Testis (tissue), 3 donors: Measurements from ENCODE around the gene MAGI2. TPM values are rescaled to one million over a fixed set of nuclear protein-coding genes. Genes with fewer than 3 reads are reported as not detected.

Experiments used
- DNase-seq: peaks from one replicate; pipeline ENCODE4 v3.0.0-alpha.2; 2019
- H3K27ac ChIP-seq, 2 donors: fragments of 200-600 bp; sonication (generic); one replicate each; pipeline ENCODE4 v1.5.1; 2019
- H3K27me3 ChIP-seq: fragments of 200-600 bp; sonication (generic); one replicate; pipeline ENCODE4 v1.5.1; 2019
- H3K36me3 ChIP-seq: fragments of 200-600 bp; sonication (generic); one replicate; pipeline ENCODE4 v1.5.1; 2017; ENCODE audit warnings: low read depth; ENCODE audit errors: missing control alignments
- H3K4me1 ChIP-seq: fragments of 200-600 bp; sonication (generic); one replicate; pipeline ENCODE4 v1.5.1; 2019
- H3K4me3 ChIP-seq, 2 donors: fragments of 200-600 bp; sonication (generic); one replicate each; pipeline ENCODE4 v1.5.1; 2017 to 2019
- H3K9me3 ChIP-seq: fragments of 200-600 bp; sonication (generic); one replicate; pipeline ENCODE4 v1.5.1; 2017
- CTCF ChIP-seq, 3 experiments: fragments of 450-650 bp in 2 of 3; fragments of 200-600 bp in 1 of 3; sonication (generic) in 1 of 3; IDR thresholded peaks; one replicate each; pipeline ENCODE4 v1.5.1; 2016 to 2019; ENCODE audit warnings: antibody characterized with exemption in 3 of 3, mild to moderate bottlenecking in 2 of 3, moderate library complexity in 1 of 3
- POLR2A ChIP-seq: fragments of 450-650 bp; IDR thresholded peaks from one replicate; pipeline ENCODE4 v1.6.1; 2017; ENCODE audit warnings: antibody characterized with exemption, mild to moderate bottlenecking, moderate library complexity
- WGBS, 2 donors: methylation state at CpG; one replicate each; pipeline ENCODE4 v1.1.5; 2018; 5-methylcytosine and 5-hydroxymethylcytosine counted together
- intact Hi-C: fragments of 100-400 bp; cut with DNase I; formaldehyde crosslinking; loops from one replicate; pipeline ENCODE4 v1.15.1; 2023; ENCODE audit warnings: low total_unique reads
- polyA plus RNA-seq: library from polyadenylated mRNA; stranded (reverse); fragments of 350-450 nt; fragmentation: Illumina TruSeq; extraction: RNeasy Lipid Tissue Mini Kit (QIAGEN cat#74804); gene quantifications from one replicate; pipeline ENCODE4 v1.2.3, GENCODE V29; 2014; ENCODE audit warnings: low read depth, low replicate concordance; ENCODE audit not compliant: insufficient read depth
- total RNA-seq, 2 donors: library from RNA; depleted of rRNA; stranded (reverse); fragments of >200 nt; gene quantifications; one replicate each; pipeline ENCODE4 v1.2.3, GENCODE V29; 2016

MAGI2 gene
- total and polyA plus RNA-seq, 3 donors from 2014 or later, result 11.2 to 13.1 (median 12.4) TPM

GRCh38 chr7:78955329-78955728 is 498.1 kb downstream of the MAGI2 start:
- Histone ChIP-seq H3K27ac (no peak overlapping the region), H3K27me3 (no peaks in the 10 kb centered on the region), H3K4me3 (no peak overlapping the region), H3K9me3 (no peaks in the 10 kb centered on the region), H3K36me3 (no peaks in the 10 kb centered on the region), H3K4me1 (peaks cover 4% of the 10 kb centered on the region)
- intact Hi-C loops, result no loop called here
- TF ChIP-seq CTCF (IDR thresholded peaks at IDR 0.05), result no peak
- no peak for TF ChIP-seq POLR2A
- 95 to 100% methylated on average over 1 of the region's 1 CpG for WGBS, 2 donors
- no peak for DNase-seq

GRCh38 chr7:78953726-78954363 is 499.6 kb downstream of the MAGI2 start:
- peaks cover 4% of the 10 kb centered on the region for H3K4me1 ChIP-seq
- no peak overlapping the region for H3K27ac ChIP-seq
- TF ChIP-seq POLR2A (no peak), CTCF (IDR thresholded peaks at IDR 0.05) (no peak)
- H3K27me3 ChIP-seq, result no peaks in the 10 kb centered on the region
- 63 to 77% methylated on average over 5 of the region's 5 CpGs for WGBS, 2 donors
- H3K4me3 ChIP-seq, result no peak overlapping the region
- intact Hi-C loops, result no loop called here
- H3K36me3 ChIP-seq, result no peaks in the 10 kb centered on the region
- no peaks in the 10 kb centered on the region for H3K9me3 ChIP-seq
- no peak for DNase-seq

GRCh38 chr7:78953090-78953489 is 500.4 kb downstream of the MAGI2 start:
- no peaks in the 10 kb centered on the region for H3K36me3 ChIP-seq
- H3K27ac ChIP-seq, result no peak overlapping the region
- H3K4me1 ChIP-seq, result peaks cover 4% of the 10 kb centered on the region
- 73 to 75% methylated on average over 1 of the region's 1 CpG for WGBS, 2 donors
- no peaks in the 10 kb centered on the region for H3K27me3 ChIP-seq
- no peak for DNase-seq
- no peak for TF ChIP-seq CTCF (IDR thresholded peaks at IDR 0.05)
- no peak for TF ChIP-seq POLR2A
- intact Hi-C loops, result no loop called here
- no peaks in the 10 kb centered on the region for H3K9me3 ChIP-seq
- H3K4me3 ChIP-seq, result no peak overlapping the region

GRCh38 chr7:78939669-78940068 is 513.8 kb downstream of the MAGI2 start:
- H3K27me3 ChIP-seq, result no peaks in the 10 kb centered on the region
- intact Hi-C loops, result no loop called here
- no peak overlapping the region for H3K4me3 ChIP-seq
- H3K36me3 ChIP-seq, result no peaks in the 10 kb centered on the region
- DNase-seq, result no peak
- H3K9me3 ChIP-seq, result no peaks in the 10 kb centered on the region
- H3K4me1 ChIP-seq, result no peaks in the 10 kb centered on the region
- no peak for TF ChIP-seq POLR2A
- no peak for TF ChIP-seq CTCF (IDR thresholded peaks at IDR 0.05)
- no peak overlapping the region for H3K27ac ChIP-seq
- WGBS, 2 donors, result 89 to 91% methylated on average over 4 of the region's 4 CpGs

- DNase-seq, result no peak
- Histone ChIP-seq H3K27me3 (no peaks in the 10 kb centered on the region), H3K36me3 (no peaks in the 10 kb centered on the region), H3K9me3 (no peaks in the 10 kb centered on the region), H3K4me3 (no peak overlapping the region), H3K4me1 (no peaks in the 10 kb centered on the region), H3K27ac (no peak overlapping the region)
- WGBS, 2 donors, result 37 to 49% methylated on average over 2 of the region's 2 CpGs
- intact Hi-C loops, result no loop called here
- TF ChIP-seq POLR2A (no peak), CTCF (IDR thresholded peaks at IDR 0.05) (peak in 1 of 3 experiments; percentile 36)
Observed at GRCh38 chr7:78924581-78924980, 528.9 kb downstream of the MAGI2 start.
